Breast epithelium (tissue), 3 donors: ENCODE results near the gene FAM3D.

Experiments used
- CTCF ChIP-seq, 3 donors: fragments of 450-650 bp; IDR thresholded peaks; one replicate each; pipeline ENCODE4 v1.5.1; 2016 to 2017; ENCODE audit warnings: antibody characterized with exemption in 3 of 3, mild to moderate bottlenecking in 3 of 3, moderate library complexity in 3 of 3
- POLR2A ChIP-seq: fragments of 450-650 bp; IDR thresholded peaks from one replicate; pipeline ENCODE4 v1.6.1; 2016; ENCODE audit warnings: antibody characterized with exemption, mild to moderate bottlenecking, moderate library complexity
- POLR2AphosphoS5 ChIP-seq, 3 donors: sonication (generic); formaldehyde crosslinking; IDR thresholded peaks; one replicate each; pipeline ENCODE4 v1.6.1; 2017; ENCODE audit warnings: antibody characterized with exemption in 3 of 3

GRCh38 chr3:58642846-58643245, 23.7 kb downstream of the FAM3D start:
- TF ChIP-seq CTCF (IDR thresholded peaks at IDR 0.05) (no peak), POLR2A (no peak), POLR2AphosphoS5 (IDR thresholded peaks at IDR 0.05) (no peak)
